Middle frontal gyrus (tissue), 1 donor: ENCODE results near the gene PEA15.
A peak's percentile ranks its signal among the peaks of the same experiment; 100 is the strongest.

Experiments
- DNase-seq: peaks from one replicate; pipeline ENCODE4 v3.0.0-alpha.2; 2015; ENCODE audit warnings: low spot score; ENCODE audit errors: extremely low spot score

PEA15 gene

GRCh38 chr1:160178731-160179130 lies 26.5 kb upstream of the PEA15 start:
- no peak for DNase-seq

- no peak for DNase-seq
Observed at GRCh38 chr1:160179336-160179735, 25.8 kb upstream of the PEA15 start.

DNA sequence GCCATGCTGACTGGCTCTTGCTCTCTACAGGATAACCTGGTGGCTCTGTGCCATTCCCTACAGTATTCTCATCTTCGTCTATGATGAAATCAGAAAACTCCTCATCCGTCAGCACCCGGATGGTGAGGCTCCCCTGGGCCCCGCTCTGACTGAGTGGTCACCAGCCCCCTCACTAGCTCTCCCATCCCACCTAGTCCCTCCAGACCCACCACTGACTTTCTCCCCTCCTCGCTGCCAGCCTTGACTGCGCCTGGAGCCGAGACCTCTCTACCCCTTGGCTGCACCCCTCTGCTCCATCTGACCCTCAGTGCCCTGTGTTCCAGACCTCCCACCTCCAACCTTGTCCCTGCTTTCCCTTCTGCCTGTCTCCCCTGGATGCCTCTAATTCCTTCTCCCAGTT lies 18.9 kb upstream of the PEA15 start:
- DNase-seq = no peak

- DNase-seq = no peak
Observed at GRCh38 chr1:160186729-160187128, 18.5 kb upstream of the PEA15 start.

- DNase-seq = no peak
Observed at GRCh38 chr1:160187407-160187806, 17.8 kb upstream of the PEA15 start.

- DNase-seq = no peak
Observed at GRCh38 chr1:160188341-160188740, 16.8 kb upstream of the PEA15 start.

DNA sequence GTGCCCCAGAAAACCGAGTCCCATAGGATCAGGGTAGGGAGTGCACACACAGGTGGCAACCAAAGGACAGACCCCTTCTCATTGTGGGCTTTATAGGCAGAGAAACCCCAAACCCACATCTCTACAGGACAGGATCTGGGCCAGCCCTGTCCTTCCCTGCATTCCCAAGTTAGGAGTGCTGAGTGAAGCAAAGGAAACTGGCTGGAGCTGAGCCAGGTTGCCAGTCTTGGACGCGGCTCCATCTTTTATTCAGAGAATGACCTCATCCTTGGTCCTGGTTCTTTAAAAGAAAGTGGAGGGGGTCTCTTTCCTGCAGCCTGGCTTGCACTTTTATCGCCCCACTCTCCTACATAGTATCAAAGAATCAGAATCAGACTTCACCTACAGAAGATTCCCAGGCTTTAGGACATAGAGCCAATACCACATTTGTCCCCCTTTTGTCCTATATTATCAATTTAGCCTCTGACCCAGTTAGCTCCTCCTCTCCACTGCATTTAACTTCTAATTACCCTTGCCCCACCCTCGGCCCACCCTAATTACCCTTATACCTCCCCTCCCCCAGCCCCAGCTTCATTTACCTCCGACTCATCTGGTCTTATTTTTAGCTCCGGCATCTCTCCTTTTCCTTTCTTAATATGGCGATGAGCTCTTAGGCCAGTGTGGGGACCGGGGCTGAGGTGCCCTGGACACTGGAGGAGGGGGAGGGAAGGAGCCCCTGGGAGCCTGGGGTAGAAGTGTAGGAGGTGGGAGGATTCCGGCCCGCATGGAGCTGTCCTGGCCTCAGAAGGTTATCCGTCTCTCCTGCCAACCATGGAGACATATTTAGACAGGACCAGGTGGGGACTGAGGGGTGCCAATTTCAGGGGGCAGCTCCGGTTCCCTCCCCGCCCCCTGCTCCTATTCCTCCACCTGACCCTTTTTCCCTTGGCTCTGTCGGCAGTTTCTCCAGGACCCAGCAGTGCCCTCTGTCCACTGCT lies 15.2 kb upstream of the PEA15 start, which contains the start of gene CASQ1:
TSS of gene CASQ1 (plus strand) at position 927 of the 977 bp plus-strand sequence. CDS start 177 bp downstream, outside the sequence.
- no peak for DNase-seq

DNA sequence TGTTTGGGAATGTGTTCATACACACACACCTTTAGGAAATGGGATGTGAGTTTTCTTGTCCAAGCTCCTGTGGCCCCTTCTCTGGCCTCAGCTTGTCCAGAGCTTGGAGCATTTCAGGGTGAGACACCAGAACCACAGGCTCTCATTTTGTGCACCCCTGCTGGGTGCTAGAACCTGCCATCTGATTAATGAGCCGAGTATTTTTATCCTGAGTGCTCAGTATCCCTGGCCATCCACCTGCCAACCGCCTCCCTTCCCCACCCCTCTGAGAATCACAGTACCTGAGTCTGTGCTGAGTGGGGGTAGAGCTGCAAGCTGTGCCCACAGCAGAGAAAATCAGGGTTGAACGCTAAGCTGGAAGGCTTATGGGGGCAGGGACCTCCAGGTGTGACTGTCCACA lies 13.4 kb upstream of the PEA15 start:
- DNase-seq = no peak

DNA sequence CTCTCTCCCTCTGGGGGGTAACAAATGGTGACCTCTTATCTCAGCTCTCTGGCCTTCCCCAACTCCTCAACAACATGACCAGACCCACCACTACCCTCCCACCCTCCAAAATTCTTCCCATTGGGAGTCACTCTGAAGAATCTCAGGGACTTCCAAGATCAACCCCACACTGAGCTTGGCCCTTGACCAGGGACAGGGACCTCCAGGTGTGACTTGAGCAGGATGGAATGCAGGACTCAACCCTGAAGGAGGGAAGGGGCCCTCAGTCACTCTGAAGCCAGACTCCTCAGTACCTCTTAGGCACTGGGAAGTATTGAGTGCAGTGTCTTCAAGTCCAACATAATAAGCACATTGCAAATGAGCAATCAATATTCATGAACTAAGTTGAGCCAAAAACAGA lies 12.9 kb upstream of the PEA15 start:
- DNase-seq = no peak

DNA sequence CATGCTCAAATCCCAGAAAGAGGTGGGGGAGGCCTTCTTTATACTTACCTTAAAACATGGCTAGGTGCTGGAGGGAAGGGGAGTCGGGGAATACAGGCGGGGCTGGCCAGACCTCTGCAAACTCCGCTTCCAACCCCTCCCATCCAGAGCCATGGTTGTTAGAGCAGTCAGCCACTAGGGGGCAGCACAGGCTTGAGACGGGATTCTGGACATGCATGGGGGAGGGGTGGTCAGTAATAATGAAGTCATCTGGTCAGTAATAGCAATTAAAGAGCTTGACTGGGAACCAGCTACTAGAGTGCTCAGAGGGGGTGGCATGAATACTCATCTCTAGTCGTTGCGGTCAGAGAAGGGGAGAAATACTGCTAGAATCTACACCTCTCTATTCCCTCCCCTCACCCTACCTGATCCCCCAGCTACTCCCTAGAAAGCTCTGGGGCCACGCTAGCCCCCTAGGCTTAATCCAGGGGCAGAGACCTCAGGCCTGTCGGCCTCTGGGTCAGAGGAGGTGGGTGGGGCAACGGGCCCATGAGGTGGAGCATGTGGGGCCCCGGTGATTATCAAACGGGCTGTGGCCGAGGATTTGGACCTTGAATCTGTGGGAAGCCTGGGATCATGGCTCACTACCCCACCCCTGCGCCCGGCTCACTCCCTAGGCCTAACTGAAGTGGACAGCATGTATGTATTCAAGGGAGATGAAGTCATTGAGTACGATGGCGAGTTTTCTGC lies 11.9 kb upstream of the PEA15 start:
- DNase-seq = peak; percentile 72

DNA sequence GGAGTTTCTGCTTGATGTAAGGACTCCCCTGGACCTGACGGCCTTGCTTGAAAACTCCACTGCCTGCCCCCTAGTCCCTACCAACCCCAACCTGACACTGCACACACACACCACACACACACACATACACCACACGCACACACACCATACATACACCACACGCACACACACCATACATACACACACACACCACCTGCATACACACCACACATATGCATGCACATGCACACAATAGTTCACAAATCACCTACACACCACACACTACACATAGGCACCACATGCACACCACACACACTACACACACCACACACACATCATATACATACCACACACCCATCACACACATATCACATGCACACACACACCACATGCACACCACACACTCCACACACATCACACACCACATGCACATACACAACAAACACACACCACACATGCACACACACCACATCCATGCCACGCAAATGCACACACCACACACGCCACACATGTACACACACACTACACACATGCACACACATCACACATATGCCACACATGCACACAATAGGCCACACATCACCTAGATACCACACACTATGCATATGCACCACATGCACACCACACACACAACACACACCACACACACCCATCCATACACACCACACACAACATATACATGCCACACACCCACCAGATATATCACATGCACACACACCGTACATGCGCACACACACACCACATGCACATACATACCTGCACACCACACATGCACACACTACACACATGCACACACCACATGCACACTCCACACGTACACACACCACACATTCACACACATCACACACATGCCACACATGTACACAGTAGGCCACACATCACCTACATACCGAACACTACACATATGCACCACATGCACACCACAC lies 11.1 kb upstream of the PEA15 start:
- DNase-seq = no peak

- no peak for DNase-seq
Observed at GRCh38 chr1:160194737-160195059, 10.5 kb upstream of the PEA15 start.

GRCh38 chr1:160196143-160196542 lies 9.0 kb upstream of the PEA15 start:
- no peak for DNase-seq

DNA sequence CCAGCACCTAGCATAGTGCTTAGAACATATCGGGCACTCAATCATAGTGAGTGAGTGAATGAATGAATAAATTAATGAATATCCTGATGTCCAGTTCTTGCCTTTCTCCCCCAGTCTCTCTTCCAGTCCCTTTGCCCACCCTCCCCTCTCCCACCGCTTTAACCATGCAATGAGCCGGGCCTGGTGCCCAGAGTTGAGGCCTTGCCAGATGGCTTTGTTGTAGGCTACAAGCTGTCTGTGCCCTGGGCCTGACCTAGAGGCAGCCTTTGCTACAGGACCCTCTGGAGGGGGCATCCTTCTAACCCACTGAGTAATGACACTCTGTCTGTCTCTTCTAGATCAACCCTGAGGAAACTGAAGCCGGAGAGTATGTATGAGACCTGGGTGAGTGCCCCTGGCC lies 8.0 kb upstream of the PEA15 start:
- DNase-seq = no peak

- DNase-seq = no peak
Observed at GRCh38 chr1:160200786-160201185, 4.4 kb upstream of the PEA15 start.

DNA sequence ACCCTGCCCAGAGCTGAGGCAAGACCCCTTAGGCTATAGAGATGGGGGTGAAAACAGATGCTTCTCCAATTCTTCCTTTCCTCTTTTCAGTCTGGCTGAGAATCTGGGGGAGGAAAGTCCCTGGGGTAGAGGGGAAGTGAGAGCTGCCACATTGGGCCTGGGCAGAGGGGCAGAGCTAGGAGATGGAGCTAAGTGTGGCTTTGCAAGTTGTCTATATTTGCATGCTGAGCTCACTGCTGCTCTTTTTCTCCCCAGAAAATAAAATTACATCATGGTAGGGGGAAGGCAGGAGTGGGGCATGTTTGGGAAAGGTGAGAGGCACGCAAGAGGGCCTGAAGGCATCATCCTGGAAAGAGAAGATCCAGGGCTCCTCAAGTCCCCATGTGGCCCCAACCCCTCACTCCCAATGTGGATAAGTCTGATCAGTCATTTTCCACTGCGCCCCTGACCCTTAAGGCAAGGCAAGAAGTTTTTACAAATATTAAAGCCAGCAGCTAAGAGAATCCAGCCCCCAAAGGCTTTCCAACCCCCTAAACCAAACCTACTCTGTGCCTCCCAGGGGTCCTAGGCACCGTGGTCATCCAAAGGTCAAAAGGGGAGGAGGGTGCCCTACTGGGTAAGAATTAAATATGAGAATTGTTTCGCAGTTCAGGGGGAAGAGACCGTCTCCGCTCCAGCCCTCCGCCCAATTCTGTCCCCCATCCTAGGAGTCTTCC lies 500 bp upstream of the PEA15 start:
- DNase-seq = no peak

- DNase-seq = no peak
Observed at GRCh38 chr1:160206036-160206389, 829 bp downstream of the PEA15 start.

- no peak for DNase-seq
Observed at GRCh38 chr1:160206421-160207117, 1.4 kb downstream of the PEA15 start.

DNA sequence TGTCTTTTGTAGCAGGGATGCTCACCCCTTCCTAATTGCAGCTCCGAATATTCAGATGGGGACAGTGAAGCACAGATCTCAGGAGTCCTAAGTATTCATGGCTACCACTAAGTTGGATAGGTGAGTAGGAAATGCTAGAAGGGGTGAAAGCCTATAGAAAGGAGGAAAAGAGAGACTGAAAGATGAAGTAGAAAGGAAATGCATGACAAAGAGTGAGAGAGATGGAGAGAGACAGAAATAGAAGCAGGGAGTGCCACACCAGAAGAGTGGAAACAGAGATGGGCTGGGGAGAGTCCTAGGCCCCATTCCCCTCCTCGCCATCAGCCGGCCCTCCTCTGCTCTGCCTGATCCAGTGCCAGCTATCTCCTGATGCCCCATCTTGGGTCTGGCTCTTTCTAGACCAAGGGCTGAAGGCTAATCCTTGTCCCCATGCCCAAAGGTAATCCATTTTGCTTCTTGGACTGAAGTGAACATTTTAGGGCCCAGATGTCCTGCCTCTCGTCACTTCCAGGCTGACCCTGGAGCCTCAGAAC lies 2.0 kb downstream of the PEA15 start:
- no peak for DNase-seq
